Measurements from ENCODE around the gene SLX4IP.

Gene SLX4IP

GRCh38 chr20:10633718-10634117, 198.6 kb downstream of the SLX4IP start:
- DNase-seq (ENCODE audit: low read depth in 2 of 2): no peak

- no peak for DNase-seq (ENCODE audit: low read depth in 2 of 2)
Measured at GRCh38 chr20:10634211-10634610, 199.1 kb downstream of the SLX4IP start.

DNA sequence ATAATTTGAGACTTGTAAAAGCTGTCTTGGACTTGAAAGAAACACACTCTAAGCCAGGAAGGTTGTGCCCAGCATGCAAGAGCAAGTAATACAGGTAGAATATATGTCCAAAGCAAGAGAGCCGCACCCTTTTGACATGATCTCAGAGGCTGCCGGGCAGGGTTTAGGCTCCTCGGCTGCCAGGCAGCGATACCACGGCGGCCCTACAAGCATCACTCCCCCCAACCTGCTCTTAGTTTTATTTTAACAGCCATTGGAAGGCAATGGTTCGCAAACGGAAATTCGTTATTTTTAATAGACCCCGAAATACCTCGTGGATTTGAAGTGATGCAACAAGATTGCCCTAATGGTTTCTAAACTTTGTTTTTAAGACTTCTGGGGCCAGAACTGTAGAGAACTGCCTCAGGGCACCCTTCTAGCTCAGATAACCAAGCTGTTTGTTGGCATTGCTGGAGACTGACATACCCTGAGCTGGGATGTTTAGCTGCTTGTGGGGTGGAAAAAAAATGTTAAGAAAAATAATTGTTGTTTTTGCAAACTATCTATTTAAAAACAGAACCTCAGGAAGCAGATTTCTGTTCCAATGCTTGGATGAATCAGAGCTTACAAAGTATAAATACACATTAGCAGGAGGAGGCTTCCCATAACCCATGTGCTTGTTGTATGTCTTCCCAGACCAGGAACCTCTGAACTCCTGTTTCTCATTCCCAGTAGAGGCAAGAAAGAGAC, 199.7 kb downstream of the SLX4IP start:
- no peak for DNase-seq (ENCODE audit: low read depth in 2 of 2)

GRCh38 chr20:10635476-10636208, 200.5 kb downstream of the SLX4IP start:
- DNase-seq (ENCODE audit: low read depth in 2 of 2): no peak

DNA sequence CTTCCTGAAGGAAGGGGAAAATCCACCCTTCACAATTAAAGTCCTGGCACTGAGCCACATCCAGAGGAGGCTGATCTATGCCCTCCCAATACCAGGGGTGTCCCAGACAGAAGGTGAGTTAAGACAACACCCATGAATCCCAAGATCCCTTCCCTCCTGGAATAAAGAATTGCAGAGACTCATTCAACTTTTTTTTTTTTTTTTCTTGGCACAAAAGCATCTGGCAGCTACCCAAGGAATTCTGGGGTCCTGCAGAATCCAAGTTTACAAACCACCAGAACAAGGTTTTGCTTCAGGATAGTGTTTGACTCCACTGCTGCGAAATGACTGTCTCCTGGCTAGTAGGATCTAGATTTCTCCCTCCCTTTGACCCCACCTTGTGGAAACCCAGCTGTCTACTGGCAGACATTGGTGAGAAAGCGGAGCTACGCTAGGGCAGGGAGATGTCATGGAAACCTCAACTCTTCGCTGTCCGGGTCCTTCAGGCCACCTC, 201.3 kb downstream of the SLX4IP start:
- DNase-seq (ENCODE audit: low read depth in 2 of 2): no peak

GRCh38 chr20:10637031-10637559, 202.0 kb downstream of the SLX4IP start:
- no peak for DNase-seq (ENCODE audit: low read depth in 2 of 2)

DNA sequence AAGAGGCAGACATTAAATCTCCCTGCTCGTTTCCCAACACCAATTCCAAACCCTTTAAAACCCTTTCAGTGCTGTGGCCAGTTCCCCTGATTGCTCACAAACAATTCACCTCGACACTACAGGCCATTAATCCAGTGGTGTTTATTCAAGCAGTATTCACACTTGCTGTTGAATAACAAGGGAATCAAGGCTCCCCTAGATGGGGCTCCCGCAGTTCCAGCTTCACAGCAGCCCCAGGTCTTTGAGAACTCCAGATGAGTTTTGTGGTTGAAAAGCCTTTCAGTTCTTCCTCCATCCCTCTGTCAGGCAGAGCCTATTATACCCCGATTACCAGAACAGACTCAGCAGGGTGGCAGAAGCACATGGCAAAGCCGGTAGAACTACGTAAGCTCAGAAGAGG, 202.5 kb downstream of the SLX4IP start:
- DNase-seq (ENCODE audit: low read depth in 2 of 2): no peak

DNA sequence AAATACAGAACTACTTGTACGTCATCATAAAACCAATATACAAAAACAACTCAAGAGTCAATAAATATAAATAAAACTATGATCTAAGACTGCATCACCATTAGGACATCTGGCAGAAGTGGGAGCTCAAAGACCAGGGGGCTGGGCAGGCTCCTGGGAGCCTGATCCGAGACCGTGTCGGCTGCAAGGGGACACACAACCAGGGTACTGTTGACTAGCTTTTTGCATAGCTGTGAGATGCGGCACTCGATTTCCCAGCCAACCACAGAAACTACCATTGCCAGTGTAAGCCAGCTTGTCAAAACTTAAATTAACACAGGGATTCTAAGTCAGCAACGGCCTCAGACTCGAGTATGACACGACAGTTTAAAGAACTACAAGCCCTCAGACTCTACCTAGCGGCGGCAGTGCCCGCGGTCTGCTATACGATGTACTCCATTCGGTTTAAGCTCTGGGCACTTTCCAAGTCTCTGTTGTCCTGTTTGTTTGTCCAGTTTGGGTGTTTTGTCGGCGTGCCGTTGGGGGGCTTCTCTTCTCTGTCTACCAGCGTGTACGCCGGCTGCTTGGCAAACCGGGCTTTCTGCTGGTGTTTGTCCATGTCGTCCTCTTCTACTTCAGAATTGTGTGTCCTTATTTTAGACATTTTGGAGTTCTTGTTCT, 204.1 kb downstream of the SLX4IP start:
- no peak for DNase-seq (ENCODE audit: low read depth in 2 of 2)

DNA sequence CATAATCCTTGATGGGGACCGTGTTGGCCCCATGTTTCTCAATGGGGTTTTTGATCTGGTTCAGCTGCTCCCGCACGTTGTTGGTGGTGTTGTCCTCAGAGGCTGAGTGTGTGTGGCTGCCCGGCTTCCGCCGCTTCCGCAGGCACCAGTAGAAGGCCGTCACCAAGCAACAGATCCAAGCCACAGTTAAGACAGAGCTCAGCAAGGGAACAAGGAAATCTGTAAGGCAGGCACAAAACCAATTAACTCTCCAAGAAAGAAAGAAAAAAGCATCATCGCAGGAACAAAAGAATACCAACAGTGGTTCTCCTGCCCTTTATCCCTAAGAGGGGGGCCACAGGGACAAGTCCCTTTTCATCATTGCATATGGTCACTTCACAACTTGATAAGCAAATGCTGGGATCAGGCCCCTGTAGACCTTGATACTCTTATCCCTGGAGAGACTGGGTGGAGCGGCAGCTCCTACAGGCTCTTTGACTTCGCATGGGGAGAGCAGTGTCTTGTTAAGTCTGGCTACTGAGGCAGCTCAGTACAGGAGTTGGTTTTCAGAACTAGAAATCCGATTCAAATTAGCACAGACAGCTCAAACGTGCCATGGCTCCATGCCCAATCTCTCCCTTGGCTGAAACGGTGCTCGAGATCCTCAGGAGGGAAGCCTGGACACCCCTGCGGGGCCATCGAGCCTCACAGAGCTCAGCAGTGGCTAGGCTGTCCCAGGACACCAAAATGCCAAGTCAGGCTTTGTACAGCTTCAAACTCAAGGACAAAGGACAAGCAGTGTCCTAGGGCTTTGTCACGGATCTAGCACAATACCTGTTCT, 204.8 kb downstream of the SLX4IP start:
- no peak for DNase-seq (ENCODE audit: low read depth in 2 of 2)

DNA sequence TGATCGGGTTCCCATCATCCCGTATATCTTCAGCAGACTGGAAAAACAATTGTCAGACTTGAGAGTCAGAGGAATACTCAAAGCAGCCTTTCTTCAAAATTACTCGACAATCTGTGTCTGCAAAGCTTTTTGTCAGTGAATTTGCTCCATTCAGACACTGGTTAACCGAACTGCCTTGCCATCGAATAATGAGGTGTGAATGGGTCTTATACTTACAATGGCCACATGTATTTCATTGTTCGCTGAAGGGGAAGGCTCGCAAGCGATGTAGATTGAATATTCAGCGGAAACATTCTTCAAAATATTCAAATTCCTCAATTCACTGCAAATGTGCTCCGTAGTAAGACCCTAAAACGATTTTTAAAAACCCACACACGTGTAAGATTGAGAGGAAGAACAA, 205.8 kb downstream of the SLX4IP start:
- DNase-seq (ENCODE audit: low read depth in 2 of 2): no peak

- no peak for DNase-seq (ENCODE audit: low read depth in 2 of 2)
Measured at GRCh38 chr20:10641467-10641866, 206.4 kb downstream of the SLX4IP start.

DNA sequence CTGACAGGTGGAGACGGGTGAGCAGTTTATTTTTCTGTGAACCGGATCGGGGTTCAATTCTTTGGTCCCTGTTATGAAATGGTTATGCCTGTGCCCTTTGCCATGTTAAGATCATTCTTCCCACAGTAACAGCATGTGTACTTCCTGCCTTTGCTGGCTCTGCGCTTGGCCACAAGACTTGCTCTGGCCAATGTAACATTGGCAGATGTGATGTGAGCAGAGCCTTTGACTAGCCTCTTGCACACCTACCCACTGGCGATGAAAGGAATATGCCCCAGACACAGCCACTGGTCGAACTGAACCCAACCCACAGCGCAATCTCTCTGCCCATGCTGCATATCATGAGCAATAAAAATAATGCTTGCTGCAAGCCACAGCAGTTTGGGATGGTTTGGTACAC, 206.8 kb downstream of the SLX4IP start:
- DNase-seq (ENCODE audit: low read depth in 2 of 2): no peak

- no peak for DNase-seq (ENCODE audit: low read depth in 2 of 2)
Measured at GRCh38 chr20:10642856-10643559, 207.9 kb downstream of the SLX4IP start.

DNA sequence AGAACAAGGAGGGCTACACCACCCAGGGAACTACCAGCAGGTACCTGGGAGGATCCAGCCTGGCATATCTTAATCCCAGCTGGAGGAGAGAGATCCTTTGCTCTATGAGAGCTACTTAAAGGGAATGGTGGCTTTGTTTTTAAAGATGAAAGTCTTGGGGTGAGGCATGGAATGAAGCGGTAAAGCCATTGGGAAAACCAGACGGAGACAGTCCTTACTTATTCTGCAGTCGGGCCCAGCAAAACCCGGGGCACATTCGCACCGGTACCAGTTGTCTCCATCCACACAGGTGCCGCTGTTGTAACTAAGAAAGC, 208.4 kb downstream of the SLX4IP start:
- DNase-seq (ENCODE audit: low read depth in 2 of 2): no peak

- DNase-seq (ENCODE audit: low read depth in 2 of 2): no peak
Measured at GRCh38 chr20:10644458-10645204, 209.5 kb downstream of the SLX4IP start.

- DNase-seq (ENCODE audit: low read depth in 2 of 2): no peak
Measured at GRCh38 chr20:10645205-10645570, 210.1 kb downstream of the SLX4IP start.

GRCh38 chr20:10646006-10646405, 210.9 kb downstream of the SLX4IP start:
- DNase-seq (ENCODE audit: low read depth in 2 of 2): no peak

DNA sequence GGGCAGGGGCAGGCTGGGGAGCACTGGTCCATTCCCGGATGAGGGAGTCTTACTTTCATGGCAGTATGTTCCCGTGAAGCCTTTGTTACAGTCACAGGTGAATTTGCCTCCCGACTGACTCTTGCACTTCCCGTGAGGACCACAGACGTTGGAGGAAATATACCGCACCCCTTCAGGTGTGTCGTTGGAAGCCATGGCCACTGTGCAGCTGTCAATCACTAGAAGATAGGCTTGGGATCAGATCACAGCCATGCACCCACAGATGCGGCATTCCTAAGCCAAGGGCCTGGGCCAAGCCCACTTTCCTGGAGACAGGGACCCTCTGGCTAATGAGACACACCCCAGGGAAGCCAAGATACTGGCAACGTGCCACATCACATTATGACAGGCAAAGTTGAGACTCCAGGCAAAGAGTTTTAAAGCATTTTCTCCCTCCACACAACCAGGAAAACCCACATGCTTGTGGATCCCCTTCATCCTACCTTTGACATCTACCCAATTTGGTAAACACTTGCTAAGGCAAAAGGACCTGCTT, 211.8 kb downstream of the SLX4IP start:
- no peak for DNase-seq (ENCODE audit: low read depth in 2 of 2)

GRCh38 chr20:10647471-10647870, 212.4 kb downstream of the SLX4IP start:
- no peak for DNase-seq (ENCODE audit: low read depth in 2 of 2)

DNA sequence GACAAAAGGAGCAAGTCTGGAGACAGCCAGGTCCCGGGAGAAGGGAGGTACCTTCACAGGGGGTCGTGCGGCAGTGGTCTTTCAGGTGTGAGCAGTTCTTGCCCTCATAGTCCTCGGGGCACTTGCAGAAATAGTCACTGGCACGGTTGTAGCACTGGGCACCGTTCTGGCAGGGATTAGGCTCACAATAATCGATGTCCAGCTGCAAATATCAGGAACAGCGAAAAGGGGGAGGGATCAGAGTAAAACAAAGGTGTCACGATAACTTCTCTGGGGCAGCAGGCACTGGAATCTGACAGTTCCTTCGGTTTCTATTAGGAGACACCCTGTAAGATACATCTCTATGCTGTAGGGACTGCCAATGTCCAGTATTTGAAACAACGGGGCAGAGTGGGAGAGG, 212.8 kb downstream of the SLX4IP start:
- no peak for DNase-seq (ENCODE audit: low read depth in 2 of 2)

Data from stimulated activated CD8-positive, alpha-beta memory T cell treated with anti-CD3 and anti-CD28 coated beads, Interleukin-2, amount 100 ng/mL, for 1 hour (primary cell).